HepG2 (cell line): ENCODE data around the gene TMTC2.

Experiments used
- AHR ChIP-seq: IDR thresholded peaks from 2 replicates; pipeline ENCODE4 v1.6.1; 2018; ENCODE audit warnings: missing genetic modification reagents, missing compliant biosample characterization
- E2F1 ChIP-seq: sonication (generic); formaldehyde crosslinking; IDR thresholded peaks from 2 replicates; pipeline ENCODE4 v1.5.0; 2020; ENCODE audit warnings: missing genetic modification reagents
- FOXM1 ChIP-seq: sonication (generic); formaldehyde crosslinking; IDR thresholded peaks from 2 replicates; pipeline ENCODE4 v1.5.0; 2020; ENCODE audit warnings: missing genetic modification reagents
- POLR2AphosphoS5 ChIP-seq: IDR thresholded peaks from 2 replicates; pipeline ENCODE4 v1.6.1; 2012; ENCODE audit warnings: low read depth, low read length
- PREB ChIP-seq: sonication (generic); formaldehyde crosslinking; IDR thresholded peaks from 2 replicates; pipeline ENCODE4 v1.4.0; 2020; ENCODE audit warnings: missing genetic modification reagents
- RAD21 ChIP-seq: fragments of 450-650 bp; formaldehyde crosslinking; IDR thresholded peaks from 2 replicates; pipeline ENCODE4 v1.5.0; 2020; ENCODE audit warnings: mild to moderate bottlenecking
- RCOR2 ChIP-seq: IDR thresholded peaks from 2 replicates; pipeline ENCODE4 v1.6.1; 2016; ENCODE audit warnings: missing biosample characterization, missing genetic modification reagents
- ZNF17 ChIP-seq: sonication (generic); formaldehyde crosslinking; IDR thresholded peaks from 2 replicates; pipeline ENCODE4 v1.5.0; 2020; ENCODE audit warnings: mild to moderate bottlenecking, missing genetic modification reagents
- ZNF318 ChIP-seq: sonication (generic); formaldehyde crosslinking; IDR thresholded peaks from 2 replicates; pipeline ENCODE4 v1.4.0; 2020; ENCODE audit warnings: mild to moderate bottlenecking, missing genetic modification reagents
- ZNF605 ChIP-seq: sonication (generic); formaldehyde crosslinking; IDR thresholded peaks from 2 replicates; pipeline ENCODE4 v1.8.0; 2022; ENCODE audit warnings: mild to moderate bottlenecking, missing genetic modification reagents
- ZNF674 ChIP-seq: sonication (generic); formaldehyde crosslinking; IDR thresholded peaks from 2 replicates; pipeline ENCODE4 v1.5.0; 2020; ENCODE audit warnings: low read depth, mild to moderate bottlenecking, missing genetic modification reagents
- TF ChIP-seq, protein P1 (sequence below): sonication (generic); formaldehyde crosslinking; IDR thresholded peaks from 2 replicates; pipeline ENCODE4 v1.4.0; 2020; ENCODE audit warnings: missing genetic modification reagents, mild to moderate bottlenecking, borderline replicate concordance
- TF ChIP-seq, protein P2 (sequence below): sonication (generic); formaldehyde crosslinking; IDR thresholded peaks from 2 replicates; pipeline ENCODE4 v1.5.0; 2020; ENCODE audit warnings: mild to moderate bottlenecking, missing genetic modification reagents, moderate library complexity
- TF ChIP-seq, protein P3 (sequence below): sonication (generic); formaldehyde crosslinking; IDR thresholded peaks from 2 replicates; pipeline ENCODE4 v1.4.0; 2020; ENCODE audit warnings: missing genetic modification reagents

DNA sequence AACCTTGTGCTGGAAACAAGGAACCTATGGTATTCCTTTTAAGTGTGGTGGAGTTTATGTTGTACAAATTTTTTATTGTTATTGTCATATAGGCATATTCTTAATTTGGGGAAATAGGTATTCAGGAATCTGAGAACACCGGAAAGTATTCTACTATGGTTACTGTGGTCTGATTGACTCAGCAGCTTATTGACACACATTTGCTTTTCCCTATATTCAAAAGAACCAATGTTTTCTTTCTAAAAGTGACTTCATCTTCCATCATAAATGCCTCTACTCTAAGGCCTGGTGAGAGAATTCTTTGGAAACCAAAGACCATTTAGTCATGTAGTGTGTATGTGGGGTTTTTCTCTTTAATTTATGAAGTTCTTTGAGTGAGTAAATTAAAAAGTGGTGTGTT is 474.8 kb downstream of the TMTC2 start:
- TF ChIP-seq RAD21: no peak
- TF ChIP-seq, protein P1, sequence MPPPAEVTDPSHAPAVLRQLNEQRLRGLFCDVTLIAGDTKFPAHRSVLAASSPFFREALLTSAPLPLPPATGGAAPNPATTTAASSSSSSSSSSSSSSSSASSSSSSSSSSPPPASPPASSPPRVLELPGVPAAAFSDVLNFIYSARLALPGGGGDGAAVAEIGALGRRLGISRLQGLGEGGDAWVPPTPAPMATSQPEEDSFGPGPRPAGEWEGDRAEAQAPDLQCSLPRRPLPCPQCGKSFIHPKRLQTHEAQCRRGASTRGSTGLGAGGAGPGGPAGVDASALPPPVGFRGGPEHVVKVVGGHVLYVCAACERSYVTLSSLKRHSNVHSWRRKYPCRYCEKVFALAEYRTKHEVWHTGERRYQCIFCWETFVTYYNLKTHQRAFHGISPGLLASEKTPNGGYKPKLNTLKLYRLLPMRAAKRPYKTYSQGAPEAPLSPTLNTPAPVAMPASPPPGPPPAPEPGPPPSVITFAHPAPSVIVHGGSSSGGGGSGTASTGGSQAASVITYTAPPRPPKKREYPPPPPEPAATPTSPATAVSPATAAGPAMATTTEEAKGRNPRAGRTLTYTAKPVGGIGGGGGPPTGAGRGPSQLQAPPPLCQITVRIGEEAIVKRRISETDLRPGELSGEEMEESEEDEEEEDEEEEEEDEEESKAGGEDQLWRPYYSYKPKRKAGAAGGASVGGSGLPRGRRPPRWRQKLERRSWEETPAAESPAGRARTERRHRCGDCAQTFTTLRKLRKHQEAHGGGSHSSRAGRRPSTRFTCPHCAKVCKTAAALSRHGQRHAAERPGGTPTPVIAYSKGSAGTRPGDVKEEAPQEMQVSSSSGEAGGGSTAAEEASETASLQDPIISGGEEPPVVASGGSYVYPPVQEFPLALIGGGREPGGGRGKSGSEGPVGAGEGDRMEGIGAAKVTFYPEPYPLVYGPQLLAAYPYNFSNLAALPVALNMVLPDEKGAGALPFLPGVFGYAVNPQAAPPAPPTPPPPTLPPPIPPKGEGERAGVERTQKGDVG: no peak
- TF ChIP-seq, protein P2, sequence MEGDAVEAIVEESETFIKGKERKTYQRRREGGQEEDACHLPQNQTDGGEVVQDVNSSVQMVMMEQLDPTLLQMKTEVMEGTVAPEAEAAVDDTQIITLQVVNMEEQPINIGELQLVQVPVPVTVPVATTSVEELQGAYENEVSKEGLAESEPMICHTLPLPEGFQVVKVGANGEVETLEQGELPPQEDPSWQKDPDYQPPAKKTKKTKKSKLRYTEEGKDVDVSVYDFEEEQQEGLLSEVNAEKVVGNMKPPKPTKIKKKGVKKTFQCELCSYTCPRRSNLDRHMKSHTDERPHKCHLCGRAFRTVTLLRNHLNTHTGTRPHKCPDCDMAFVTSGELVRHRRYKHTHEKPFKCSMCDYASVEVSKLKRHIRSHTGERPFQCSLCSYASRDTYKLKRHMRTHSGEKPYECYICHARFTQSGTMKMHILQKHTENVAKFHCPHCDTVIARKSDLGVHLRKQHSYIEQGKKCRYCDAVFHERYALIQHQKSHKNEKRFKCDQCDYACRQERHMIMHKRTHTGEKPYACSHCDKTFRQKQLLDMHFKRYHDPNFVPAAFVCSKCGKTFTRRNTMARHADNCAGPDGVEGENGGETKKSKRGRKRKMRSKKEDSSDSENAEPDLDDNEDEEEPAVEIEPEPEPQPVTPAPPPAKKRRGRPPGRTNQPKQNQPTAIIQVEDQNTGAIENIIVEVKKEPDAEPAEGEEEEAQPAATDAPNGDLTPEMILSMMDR (CRISPR knock-in tag): no peak
- TF ChIP-seq ZNF605 (CRISPR knock-in tag): no peak
- no peak for TF ChIP-seq ZNF674
- no peak for TF ChIP-seq ZNF318 (CRISPR knock-in tag)
- TF ChIP-seq, protein P3, sequence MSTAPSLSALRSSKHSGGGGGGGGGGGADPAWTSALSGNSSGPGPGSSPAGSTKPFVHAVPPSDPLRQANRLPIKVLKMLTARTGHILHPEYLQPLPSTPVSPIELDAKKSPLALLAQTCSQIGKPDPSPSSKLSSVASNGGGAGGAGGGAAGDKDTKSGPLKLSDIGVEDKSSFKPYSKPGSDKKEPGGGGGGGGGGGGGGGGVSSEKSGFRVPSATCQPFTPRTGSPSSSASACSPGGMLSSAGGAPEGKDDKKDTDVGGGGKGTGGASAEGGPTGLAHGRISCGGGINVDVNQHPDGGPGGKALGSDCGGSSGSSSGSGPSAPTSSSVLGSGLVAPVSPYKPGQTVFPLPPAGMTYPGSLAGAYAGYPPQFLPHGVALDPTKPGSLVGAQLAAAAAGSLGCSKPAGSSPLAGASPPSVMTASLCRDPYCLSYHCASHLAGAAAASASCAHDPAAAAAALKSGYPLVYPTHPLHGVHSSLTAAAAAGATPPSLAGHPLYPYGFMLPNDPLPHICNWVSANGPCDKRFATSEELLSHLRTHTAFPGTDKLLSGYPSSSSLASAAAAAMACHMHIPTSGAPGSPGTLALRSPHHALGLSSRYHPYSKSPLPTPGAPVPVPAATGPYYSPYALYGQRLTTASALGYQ (CRISPR knock-in tag): no peak
- TF ChIP-seq FOXM1 (CRISPR knock-in tag): no peak
- TF ChIP-seq RCOR2 (CRISPR knock-in tag): no peak
- no peak for TF ChIP-seq POLR2AphosphoS5
- no peak for TF ChIP-seq AHR
- no peak for TF ChIP-seq ZNF17 (CRISPR knock-in tag)
- TF ChIP-seq PREB: no peak
- no peak for TF ChIP-seq E2F1 (CRISPR knock-in tag)
